ENCODE measurements around the gene ABTB2. TPM values are rescaled to one million over a fixed set of nuclear protein-coding genes. Genes with fewer than 3 reads are reported as not detected.

The ABTB2 gene
- total and polyA plus RNA-seq, 10 of the 15 experiments (the other 5 are each of a cell fraction or from before 2014, with no cell fraction given): 0.13 to 2.1 (median 0.72) TPM

DNA sequence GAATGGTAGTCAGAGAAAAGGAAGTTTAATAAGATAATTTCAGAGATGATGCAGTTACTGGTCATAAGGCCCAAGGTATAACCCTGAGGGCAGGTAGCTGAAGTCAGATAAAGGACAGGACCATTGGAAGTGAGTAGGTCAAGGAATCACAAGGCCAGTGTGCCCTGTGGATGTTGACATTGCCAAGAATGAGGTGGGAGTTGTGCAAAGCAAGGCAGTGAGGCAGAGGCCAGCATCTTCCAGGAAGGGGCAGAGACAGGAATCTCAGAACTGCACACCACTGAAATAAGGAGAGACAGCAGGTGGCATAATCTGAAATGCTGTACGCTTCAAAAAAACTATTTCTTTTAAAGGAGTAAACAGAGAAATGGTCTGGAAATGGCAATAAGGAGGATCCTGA is 61.4 kb downstream of the ABTB2 start:
- Histone ChIP-seq H3K4me2 (ENCODE audit: control insufficient read depth, insufficient read depth) (no peak overlapping the region), H3K4me3 (no peak overlapping the region), H4K20me1 (ENCODE audit: control insufficient read depth, insufficient read depth) (no peaks in the 10 kb centered on the region), H3K27ac (ENCODE audit: control insufficient read depth, insufficient read depth) (no peak overlapping the region), H3K79me2 (ENCODE audit: control insufficient read depth, insufficient read depth, low read length) (peaks cover 1% of the 10 kb centered on the region; the same call in 1 of the 2 replicates), H3K36me3 (ENCODE audit: control insufficient read depth in 2 of 2, insufficient read depth in 2 of 2, low read length in 1 of 2) (no peaks in the 10 kb centered on the region), H3K27me3 (replicated peaks in 1 of 2; ENCODE audit: control insufficient read depth in 2 of 2, insufficient read depth in 2 of 2, low read length in 1 of 2) (no peaks in the 10 kb centered on the region), H2AFZ (ENCODE audit: control insufficient read depth, low read depth, low read length) (no peak overlapping the region), H3K4me1 (ENCODE audit: control insufficient read depth, insufficient read depth, low read length) (peaks cover 3% of the 10 kb centered on the region; the same call in 1 of the 2 replicates), H3K9me3 (replicated peaks; ENCODE audit: control insufficient read depth, insufficient read depth, low read length) (no peaks in the 10 kb centered on the region), H3K9ac (ENCODE audit: control insufficient read depth, insufficient read depth, low read length) (no peak overlapping the region)
- FAIRE-seq: no peak
- CTCF ChIA-PET: interaction anchor here (0.6 kb wide), 1 partner anchor 834 kb away, joined by 3 read pairs; no protein-coding TSS in a partner anchor
- ATAC-seq: no peak
- no peak for DNase-seq (ENCODE audit: low read depth, low spot score)
- no TSS peak for BruUV-seq (replicated peaks)
- no peak for TF ChIP-seq ZZZ3 (IDR thresholded peaks at IDR 0.05; ENCODE audit: control insufficient read depth, insufficient read length, low read depth)
- in situ Hi-C loops (cut with MboI) (no loop called here), intact Hi-C loops (cut with micrococcal nuclease; ENCODE audit: unreplicated experiment) (no loop called here)
- SMC1A ChIA-PET (ENCODE audit: uncharacterized antibody, unreplicated experiment): interaction anchor here (1.1 kb wide), 1 partner anchor 10 kb away, joined by 3 read pairs; no protein-coding TSS in a partner anchor
- POLR2A ChIA-PET: interaction anchor here (0.6 kb wide), 1 partner anchor 31 kb away, joined by 4 read pairs; no protein-coding TSS in a partner anchor
- WGBS (ENCODE audit: insufficient coverage, insufficient replicate concordance, low lambda C conversion rate, missing lambda C conversion rate): 85% methylated on average over 1 of the region's 1 CpG
- RAD21 ChIA-PET (ENCODE audit: unreplicated experiment): no interaction called here

DNA sequence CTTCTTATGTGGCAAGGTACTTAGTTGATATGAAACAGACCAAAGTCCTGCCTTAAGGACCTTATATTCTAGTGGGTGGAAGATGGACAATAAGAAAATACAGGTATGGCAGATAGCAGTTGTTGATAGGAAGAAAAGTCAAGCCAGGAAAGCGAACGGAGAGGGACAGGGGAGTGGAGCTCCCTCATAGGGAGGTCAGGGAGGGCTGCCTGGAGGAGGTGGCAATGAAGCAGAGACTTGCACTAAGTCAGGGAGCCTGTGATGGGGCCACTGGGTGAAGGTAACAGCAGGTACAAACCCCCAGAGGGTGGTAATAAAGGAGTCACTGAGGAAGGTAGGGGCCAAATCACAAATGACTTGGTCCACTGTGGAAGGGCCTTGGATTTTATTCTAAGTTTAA is 65.3 kb downstream of the ABTB2 start:
- SMC1A ChIA-PET (ENCODE audit: uncharacterized antibody, unreplicated experiment): interaction anchor here (1.0 kb wide), 2 partner anchors 12 to 53 kb away, joined by 3 read pairs; no protein-coding TSS in a partner anchor
- H3K4me2 ChIP-seq (ENCODE audit: control insufficient read depth, insufficient read depth): no peak overlapping the region
- no peaks in the 10 kb centered on the region for H3K27me3 ChIP-seq (replicated peaks in 1 of 2; ENCODE audit: control insufficient read depth in 2 of 2, insufficient read depth in 2 of 2, low read length in 1 of 2)
- no peak overlapping the region for H3K27ac ChIP-seq (ENCODE audit: control insufficient read depth, insufficient read depth)
- BruUV-seq (replicated peaks): no TSS peak
- H4K20me1 ChIP-seq (ENCODE audit: control insufficient read depth, insufficient read depth): no peaks in the 10 kb centered on the region
- H3K79me2 ChIP-seq (ENCODE audit: control insufficient read depth, insufficient read depth, low read length): no peaks in the 10 kb centered on the region
- H3K4me1 ChIP-seq (ENCODE audit: control insufficient read depth, insufficient read depth, low read length): no peaks in the 10 kb centered on the region
- no peaks in the 10 kb centered on the region for H3K9me3 ChIP-seq (replicated peaks; ENCODE audit: control insufficient read depth, insufficient read depth, low read length)
- intact Hi-C loops (cut with micrococcal nuclease; ENCODE audit: unreplicated experiment) (no loop called here), in situ Hi-C loops (cut with MboI) (no loop called here)
- FAIRE-seq (no peak), ATAC-seq (no peak), DNase-seq (ENCODE audit: low read depth, low spot score) (no peak)
- RAD21 ChIA-PET (ENCODE audit: unreplicated experiment): no interaction called here
- H3K4me3 ChIP-seq: no peak overlapping the region
- CTCF ChIA-PET: interaction anchor here (3.5 kb wide), 1 partner anchor 11 kb away, joined by 11 read pairs; no protein-coding TSS in a partner anchor
- POLR2A ChIA-PET: no interaction called here
- 52% methylated on average over 2 of the region's 2 CpGs for WGBS (ENCODE audit: insufficient coverage, insufficient replicate concordance, low lambda C conversion rate, missing lambda C conversion rate)
- no peaks in the 10 kb centered on the region for H3K36me3 ChIP-seq (ENCODE audit: control insufficient read depth in 2 of 2, insufficient read depth in 2 of 2, low read length in 1 of 2)
- no peak overlapping the region for H3K9ac ChIP-seq (ENCODE audit: control insufficient read depth, insufficient read depth, low read length)
- H2AFZ ChIP-seq (ENCODE audit: control insufficient read depth, low read depth, low read length): no peak overlapping the region
- TF ChIP-seq RBBP5 (conservative IDR thresholded peaks at IDR 0.05) (no peak), RAD51 (IDR thresholded peaks at IDR 0.05) (no peak), SMAD1 (IDR thresholded peaks at IDR 0.05; ENCODE audit: low read depth, partially characterized antibody) (no peak), CHD2 (IDR thresholded peaks at IDR 0.05; ENCODE audit: borderline replicate concordance, low read depth, low read length) (no peak), FOXM1 (IDR thresholded peaks at IDR 0.05; ENCODE audit: low read depth, low read length) (no peak), POLR2AphosphoS5 (IDR thresholded peaks at IDR 0.05; ENCODE audit: low read length) (no peak), RFX5 (IDR thresholded peaks at IDR 0.05; ENCODE audit: low read depth, low read length) (no peak), RCOR1 (conservative IDR thresholded peaks at IDR 0.05; ENCODE audit: low read depth, low read length) (no peak), YY1 (IDR thresholded peaks at IDR 0.05; ENCODE audit: low read depth, low read length) (no peak), IRF4 (IDR thresholded peaks at IDR 0.05; ENCODE audit: low read depth, low read length) (no peak)
- TF ChIP-seq, protein P1, sequence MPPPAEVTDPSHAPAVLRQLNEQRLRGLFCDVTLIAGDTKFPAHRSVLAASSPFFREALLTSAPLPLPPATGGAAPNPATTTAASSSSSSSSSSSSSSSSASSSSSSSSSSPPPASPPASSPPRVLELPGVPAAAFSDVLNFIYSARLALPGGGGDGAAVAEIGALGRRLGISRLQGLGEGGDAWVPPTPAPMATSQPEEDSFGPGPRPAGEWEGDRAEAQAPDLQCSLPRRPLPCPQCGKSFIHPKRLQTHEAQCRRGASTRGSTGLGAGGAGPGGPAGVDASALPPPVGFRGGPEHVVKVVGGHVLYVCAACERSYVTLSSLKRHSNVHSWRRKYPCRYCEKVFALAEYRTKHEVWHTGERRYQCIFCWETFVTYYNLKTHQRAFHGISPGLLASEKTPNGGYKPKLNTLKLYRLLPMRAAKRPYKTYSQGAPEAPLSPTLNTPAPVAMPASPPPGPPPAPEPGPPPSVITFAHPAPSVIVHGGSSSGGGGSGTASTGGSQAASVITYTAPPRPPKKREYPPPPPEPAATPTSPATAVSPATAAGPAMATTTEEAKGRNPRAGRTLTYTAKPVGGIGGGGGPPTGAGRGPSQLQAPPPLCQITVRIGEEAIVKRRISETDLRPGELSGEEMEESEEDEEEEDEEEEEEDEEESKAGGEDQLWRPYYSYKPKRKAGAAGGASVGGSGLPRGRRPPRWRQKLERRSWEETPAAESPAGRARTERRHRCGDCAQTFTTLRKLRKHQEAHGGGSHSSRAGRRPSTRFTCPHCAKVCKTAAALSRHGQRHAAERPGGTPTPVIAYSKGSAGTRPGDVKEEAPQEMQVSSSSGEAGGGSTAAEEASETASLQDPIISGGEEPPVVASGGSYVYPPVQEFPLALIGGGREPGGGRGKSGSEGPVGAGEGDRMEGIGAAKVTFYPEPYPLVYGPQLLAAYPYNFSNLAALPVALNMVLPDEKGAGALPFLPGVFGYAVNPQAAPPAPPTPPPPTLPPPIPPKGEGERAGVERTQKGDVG (CRISPR knock-in tag; IDR thresholded peaks at IDR 0.05): no peak
- TF ChIP-seq, protein P2, sequence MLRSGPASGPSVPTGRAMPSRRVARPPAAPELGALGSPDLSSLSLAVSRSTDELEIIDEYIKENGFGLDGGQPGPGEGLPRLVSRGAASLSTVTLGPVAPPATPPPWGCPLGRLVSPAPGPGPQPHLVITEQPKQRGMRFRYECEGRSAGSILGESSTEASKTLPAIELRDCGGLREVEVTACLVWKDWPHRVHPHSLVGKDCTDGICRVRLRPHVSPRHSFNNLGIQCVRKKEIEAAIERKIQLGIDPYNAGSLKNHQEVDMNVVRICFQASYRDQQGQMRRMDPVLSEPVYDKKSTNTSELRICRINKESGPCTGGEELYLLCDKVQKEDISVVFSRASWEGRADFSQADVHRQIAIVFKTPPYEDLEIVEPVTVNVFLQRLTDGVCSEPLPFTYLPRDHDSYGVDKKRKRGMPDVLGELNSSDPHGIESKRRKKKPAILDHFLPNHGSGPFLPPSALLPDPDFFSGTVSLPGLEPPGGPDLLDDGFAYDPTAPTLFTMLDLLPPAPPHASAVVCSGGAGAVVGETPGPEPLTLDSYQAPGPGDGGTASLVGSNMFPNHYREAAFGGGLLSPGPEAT (IDR thresholded peaks at IDR 0.05; ENCODE audit: low read depth): no peak
